HFF-Myc (cell line): Measurements from ENCODE around the gene UBE3A.

ENCODE experiments used
- DNase-seq: peaks from one replicate; pipeline ENCODE4 v3.0.0-alpha.2; 2011; ENCODE audit warnings: low read depth; ENCODE audit errors: extremely low read depth
- H3K4me3 ChIP-seq: replicated peaks from 2 replicates; pipeline ENCODE4 v1.5.1; 2011; ENCODE audit warnings: low read depth, mild to moderate bottlenecking, control low read depth, low read length
- TF ChIP-seq, protein P1 (sequence below): IDR thresholded peaks from 2 replicates; pipeline ENCODE4 v1.5.1; 2012; ENCODE audit warnings: mild to moderate bottlenecking, low read depth, low read length, control low read depth; ENCODE audit errors: missing control alignments

UBE3A gene

DNA sequence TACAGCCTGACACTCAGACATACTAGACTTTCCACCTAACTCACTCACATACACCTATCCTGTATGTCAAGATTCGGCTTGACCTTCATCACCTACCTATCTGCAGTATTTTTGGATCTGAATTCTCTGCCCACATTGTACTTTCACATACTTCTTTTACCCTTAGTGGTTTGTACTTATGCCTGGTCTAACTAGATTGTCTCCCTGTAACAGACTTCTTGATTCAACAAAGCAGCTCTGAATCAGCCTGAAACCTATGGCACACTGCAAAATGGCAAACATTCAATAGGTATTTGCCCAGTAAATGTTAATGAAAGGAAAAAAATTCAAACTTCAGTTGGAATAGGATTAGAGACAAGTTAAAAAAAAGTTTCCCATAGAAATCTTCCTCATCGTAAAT, 106.5 kb downstream of the UBE3A start:
- TF ChIP-seq, protein P1, sequence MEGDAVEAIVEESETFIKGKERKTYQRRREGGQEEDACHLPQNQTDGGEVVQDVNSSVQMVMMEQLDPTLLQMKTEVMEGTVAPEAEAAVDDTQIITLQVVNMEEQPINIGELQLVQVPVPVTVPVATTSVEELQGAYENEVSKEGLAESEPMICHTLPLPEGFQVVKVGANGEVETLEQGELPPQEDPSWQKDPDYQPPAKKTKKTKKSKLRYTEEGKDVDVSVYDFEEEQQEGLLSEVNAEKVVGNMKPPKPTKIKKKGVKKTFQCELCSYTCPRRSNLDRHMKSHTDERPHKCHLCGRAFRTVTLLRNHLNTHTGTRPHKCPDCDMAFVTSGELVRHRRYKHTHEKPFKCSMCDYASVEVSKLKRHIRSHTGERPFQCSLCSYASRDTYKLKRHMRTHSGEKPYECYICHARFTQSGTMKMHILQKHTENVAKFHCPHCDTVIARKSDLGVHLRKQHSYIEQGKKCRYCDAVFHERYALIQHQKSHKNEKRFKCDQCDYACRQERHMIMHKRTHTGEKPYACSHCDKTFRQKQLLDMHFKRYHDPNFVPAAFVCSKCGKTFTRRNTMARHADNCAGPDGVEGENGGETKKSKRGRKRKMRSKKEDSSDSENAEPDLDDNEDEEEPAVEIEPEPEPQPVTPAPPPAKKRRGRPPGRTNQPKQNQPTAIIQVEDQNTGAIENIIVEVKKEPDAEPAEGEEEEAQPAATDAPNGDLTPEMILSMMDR = no peak
- DNase-seq = no peak
- no peak overlapping the region for H3K4me3 ChIP-seq

DNA sequence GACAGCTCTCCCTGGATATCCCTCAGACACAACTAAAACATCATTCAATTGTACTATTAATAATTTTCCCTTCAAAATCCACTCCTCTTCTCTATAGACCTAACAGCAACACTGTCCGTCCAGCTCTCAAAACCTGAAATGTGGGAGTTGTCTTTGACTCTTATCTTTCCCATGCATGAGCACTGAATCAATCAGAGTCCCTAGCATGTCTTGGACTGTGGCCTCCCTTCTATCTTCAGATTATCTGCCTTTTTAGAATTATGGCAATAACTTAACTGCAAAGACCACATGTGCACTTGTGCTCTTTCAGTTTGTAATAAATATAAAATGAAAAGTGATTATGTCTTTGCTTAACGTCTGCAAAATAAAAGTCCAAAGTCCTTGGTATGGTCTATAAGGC, 107.0 kb downstream of the UBE3A start:
- H3K4me3 ChIP-seq = no peak overlapping the region
- no peak for DNase-seq
- TF ChIP-seq, protein P1 = no peak

DNA sequence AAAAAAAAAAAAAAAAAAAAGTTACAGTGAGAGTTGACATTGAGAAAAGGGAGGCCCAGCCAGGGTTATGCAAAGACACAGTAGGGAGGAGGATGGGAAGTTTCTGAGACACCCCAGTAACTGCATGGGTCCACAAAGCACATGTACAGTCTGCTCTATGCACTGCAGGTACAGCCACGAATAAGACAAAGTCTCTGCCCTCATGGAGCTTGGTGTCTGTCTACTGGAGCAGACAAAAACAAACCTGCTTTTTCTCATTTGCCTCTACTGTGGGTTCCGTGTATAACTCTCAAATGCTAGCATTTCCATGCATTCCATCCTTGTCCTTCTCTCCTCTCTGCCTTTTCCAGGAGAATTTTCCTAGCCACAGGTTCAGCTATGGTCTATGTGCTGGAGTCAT, 107.4 kb downstream of the UBE3A start:
- TF ChIP-seq, protein P1 = no peak
- no peak for DNase-seq
- no peak overlapping the region for H3K4me3 ChIP-seq

DNA sequence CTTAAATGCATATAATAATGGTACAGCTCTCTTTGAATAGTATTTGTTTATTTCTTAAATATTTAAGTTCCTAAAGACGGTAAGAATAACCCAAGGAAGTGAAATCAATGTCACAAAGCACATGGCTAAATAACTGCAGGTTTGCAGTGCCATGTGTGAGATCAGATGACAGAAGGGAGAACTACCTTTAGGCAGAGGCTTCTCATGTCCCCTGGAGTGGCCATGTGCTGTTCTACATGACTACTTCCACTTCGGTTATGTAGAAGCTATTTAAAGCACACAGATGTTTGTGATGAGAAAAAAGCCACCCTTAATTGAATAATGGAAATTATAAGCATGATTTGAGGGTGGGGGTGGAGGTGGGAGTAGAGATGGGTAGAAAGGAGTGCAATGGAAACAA, 109.1 kb downstream of the UBE3A start:
- DNase-seq = no peak
- no peak overlapping the region for H3K4me3 ChIP-seq

DNA sequence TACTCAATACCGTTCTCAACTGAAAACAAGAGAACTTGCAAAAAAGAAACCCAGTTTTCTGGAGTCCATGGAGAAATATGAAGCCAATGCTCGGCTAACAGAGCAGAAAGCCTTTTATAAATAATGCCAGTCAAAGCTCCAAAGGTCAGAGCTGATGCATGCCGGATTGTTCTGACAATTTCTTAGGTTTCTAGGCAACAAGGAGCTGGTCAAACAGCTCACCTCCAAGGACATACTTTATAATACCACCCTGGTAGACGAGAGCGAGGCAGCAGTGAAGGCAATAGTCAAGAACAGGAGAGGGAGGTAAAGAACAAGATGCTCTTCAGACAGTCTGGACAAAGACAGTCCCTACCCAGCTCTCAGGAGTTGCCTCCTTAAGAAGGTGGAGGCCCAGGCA, 111.1 kb downstream of the UBE3A start:
- no peak for DNase-seq
- no peak overlapping the region for H3K4me3 ChIP-seq
- TF ChIP-seq, protein P1 = no peak

More for the DNA sequence above, 109.1 kb downstream of the UBE3A start:
- TF ChIP-seq, protein P1 = no peak

DNA sequence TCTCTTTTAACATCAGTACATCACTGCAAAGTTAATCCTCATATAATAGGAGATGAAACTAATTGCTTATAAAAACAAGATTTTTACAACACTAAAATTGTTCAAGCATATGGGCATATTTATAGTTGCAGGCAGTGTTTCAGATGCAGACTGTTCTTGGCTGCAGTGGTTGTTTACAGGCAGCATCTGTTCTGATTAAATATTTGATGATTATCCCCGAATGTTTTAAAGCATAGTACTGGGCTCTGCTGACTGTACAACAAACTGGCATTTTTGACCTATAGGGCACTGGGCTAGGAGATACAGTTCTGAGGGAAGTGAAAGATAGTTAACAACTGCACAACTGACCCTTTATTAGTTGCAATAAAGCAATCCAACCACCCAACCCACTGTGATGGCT, 113.6 kb downstream of the UBE3A start:
- TF ChIP-seq, protein P1 = no peak
- no peak overlapping the region for H3K4me3 ChIP-seq
- DNase-seq = no peak

DNA sequence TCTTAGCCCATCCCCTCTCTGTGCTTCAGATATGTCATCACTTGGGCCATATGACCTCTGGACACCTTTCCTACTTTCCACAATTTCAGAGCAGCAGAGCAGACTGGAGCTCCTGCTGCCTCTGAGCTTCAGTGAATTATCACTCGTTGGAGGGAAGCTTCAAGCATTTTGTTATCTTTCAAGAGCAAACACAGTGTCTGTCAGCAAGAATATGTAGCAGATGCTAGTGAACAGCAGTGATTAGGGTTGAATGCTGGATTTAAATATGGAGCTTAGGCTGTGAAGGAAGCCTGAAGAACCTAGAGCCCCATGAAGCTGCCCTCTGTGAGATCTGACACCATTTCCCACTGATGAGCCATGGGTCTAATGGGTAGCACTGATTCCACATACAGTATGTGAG, 115.4 kb downstream of the UBE3A start:
- no peak for DNase-seq
- TF ChIP-seq, protein P1 = no peak
- no peak overlapping the region for H3K4me3 ChIP-seq
